Kidney capillary endothelial cell (primary cell): ENCODE data around the gene SDR39U1.
"Not testable (repeated sequence)": the region's sequence is repeated elsewhere in the genome, so short reads cannot be mapped to it uniquely, and the experiment has no call there.

Source experiments
- DNase-seq: peaks from one replicate; pipeline ENCODE4 v3.0.0-alpha.2; 2018; ENCODE audit warnings: low spot score

SDR39U1 gene, protein sequence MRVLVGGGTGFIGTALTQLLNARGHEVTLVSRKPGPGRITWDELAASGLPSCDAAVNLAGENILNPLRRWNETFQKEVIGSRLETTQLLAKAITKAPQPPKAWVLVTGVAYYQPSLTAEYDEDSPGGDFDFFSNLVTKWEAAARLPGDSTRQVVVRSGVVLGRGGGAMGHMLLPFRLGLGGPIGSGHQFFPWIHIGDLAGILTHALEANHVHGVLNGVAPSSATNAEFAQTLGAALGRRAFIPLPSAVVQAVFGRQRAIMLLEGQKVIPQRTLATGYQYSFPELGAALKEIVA

DNA sequence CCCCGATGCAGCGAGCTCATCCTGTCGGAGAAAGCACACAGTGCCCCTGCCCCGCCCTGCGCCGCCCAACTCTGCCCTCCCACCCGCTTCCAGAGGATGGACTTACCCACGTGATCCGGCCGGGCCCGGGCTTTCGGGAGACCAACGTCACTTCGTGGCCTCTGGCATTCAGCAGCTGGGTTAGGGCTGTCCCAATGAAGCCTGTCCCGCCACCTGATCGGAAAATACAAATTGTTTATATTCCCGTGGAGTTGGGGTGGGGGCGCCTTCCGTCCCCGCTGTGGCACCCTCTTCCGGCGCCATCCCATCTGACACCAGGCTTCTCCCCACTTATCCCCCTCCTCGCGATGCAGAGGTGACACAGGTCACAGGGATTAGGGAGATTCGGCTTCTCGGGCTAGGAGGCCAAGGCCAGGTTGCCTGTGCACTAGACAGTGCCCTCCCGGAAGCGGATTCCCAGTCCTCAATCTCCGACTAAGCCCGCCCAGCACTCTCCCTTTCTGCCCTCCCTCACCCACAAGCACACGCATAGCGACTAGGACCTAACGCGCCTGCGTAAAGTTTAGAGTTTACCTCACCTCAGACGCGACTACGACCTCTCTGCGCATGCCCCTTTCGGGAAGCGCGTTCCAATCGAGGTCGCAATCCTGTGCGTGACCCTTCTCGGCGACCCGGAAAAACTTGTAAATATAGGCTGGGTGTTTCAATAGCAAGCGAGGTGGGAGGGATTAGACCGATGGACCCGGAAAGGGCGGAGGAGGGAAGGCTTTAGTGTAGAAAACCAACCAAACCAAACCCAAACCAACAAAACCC is at the start of gene SDR39U1:
Gene SDR39U1 (minus strand): TSS at position 537 of the 813 bp plus-strand sequence. CDS start 7 bp downstream, at position 530.
- DNase-seq: peak; percentile 99

DNA sequence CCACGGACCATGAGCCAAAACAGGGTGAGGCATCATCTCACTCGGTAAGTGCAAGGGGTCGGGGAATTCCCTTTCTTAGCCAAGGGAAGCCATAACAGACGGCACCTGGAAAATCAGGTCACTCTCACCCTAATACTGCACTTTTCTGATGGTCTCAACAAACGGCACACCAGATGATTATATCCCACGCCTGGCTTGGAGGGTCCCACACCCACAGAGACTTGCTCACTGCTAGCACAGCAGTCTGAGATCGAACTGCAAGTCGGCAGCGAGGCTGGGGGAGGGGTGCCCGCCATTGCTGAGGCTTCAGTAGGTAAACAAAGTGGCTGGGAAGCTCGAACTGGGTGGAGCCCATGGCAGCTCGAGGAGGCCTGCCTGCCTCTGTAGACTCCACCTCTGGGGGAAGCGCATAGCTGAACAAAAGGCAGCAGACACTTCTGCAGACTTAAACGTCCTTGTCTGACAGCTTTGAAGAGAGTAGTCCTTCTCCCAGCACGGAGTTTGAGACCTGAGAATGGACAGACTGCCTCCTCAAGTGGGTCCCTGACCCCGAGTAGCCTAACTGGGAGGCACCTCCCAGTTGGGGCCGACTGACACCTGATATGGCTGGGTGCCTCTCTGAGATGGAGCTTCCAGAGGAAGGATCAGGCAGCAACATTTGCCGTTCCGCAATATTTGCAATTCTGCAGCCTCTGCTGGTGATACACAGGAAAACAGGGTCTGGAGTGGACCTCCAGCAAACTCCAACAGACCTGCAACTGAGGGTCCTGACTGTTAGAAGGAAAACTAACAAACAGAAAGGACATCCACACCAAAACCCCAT is 49.2 kb upstream of the SDR39U1 start:
- not testable (repeated sequence) for DNase-seq

DNA sequence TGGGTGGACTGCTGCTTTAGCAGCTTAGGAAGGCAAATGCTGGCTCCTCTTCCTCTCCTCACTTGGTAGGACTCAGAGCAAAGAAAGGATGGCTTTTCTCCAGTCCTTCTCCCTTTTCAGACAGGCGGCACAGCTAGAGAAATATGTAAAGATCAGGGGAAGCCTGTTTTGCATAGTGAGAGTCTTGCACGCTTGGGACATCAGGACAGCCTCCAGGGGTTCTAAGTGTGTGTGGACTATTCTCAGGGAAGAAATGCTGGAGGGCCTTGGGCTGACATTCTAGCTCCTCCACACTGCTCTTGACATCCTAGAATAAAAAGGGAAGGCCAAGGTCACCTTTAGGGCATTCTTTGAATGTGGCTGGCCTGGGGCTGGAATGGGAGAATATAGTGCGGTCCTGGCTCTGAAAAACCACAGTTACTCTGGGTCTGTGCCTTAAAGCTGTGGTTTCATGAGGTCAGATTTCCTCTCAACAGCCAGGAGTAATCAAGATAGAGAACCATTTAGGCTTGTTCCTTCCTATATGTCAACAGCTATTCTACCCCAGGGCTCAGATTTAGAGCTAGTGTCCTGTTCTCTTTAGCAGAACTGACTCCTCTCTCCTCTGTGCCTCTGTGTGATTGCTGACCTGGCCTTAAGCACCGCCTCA is 41.2 kb upstream of the SDR39U1 start:
- no peak for DNase-seq

DNA sequence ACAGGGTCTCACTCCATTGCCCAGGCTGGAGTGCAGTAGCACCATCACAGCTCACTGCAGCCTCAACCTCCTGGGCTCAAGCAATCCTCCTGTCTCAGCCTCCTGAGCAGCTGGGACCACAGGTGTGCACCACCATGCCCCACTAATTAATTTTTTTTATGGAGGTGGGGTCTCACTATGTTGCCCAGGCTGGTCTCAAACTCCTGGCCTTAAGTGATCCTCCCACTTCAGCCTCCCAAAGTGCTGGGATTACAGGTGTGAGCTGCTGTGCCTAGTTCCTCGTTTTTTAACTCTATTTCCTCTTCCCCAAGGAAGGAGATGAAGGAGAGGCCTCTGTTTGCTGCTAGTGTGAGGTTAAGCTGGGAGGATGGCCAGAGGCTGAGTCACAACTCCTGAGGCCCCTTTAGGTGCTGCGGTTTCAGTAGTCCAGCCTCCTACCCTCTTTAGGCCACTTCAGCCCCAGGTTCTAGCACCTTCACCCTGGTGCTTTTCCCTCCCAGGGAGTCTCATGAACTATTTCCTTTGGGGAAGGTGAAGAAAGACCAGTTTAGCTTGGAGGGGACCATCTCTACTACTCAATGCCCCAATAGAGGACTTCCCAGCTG is 40.2 kb upstream of the SDR39U1 start:
- DNase-seq: not testable (repeated sequence)

DNA sequence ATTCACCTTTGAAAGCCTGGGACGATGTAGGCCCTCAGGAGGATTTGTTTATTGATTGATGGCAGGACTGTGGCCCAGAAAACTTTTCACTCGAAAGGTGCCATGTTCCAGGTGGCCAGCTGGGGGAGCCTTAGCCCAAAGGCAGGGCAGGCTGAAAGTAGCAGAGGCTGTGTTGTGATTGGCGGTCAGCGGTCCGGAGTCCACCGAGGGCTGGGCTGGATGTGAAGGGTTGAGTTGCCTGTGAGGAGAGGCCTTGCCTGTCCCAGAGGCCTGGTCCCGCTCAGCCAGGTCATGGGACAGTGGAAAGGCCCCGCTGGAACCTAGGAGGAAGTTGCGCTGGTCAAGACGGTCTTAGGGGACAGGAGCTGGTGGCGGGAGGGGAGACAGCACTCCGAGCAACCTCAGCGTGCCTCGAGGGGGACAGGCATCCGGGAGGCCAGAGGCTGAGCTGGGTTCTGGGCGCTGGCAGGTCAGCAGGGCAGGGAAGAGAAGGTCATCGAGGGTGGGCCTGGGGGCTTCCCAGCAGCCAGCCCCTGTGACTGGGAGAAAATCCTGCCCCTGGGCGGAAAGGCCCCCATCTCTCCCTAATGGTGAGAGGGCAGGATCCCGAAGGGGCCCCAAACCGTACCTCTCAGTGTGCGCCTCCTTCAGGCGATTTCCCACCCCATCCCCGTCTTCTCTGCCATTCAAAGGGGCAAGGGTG is 39.2 kb upstream of the SDR39U1 start:
- DNase-seq: peak; percentile 28

DNA sequence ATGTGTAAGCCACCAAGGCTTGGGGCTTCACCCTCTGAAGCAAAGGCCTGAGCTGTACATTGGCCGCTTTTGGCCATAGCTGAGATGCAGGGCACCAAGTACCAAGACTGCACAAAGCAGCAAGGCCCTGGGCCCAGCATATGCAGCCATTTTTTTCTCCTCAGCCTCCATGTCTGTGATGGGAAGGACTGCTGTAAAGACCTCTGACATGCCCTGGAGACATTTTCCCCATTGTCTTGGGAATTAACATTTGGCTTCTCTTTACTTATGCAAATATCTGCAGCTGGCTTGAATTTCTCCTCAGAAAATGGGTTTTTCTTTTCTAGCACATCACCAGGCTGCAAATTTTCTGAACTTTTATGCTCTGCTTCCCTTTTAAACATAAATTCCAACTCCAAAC is 37.4 kb upstream of the SDR39U1 start:
- DNase-seq: not testable (repeated sequence)

DNA sequence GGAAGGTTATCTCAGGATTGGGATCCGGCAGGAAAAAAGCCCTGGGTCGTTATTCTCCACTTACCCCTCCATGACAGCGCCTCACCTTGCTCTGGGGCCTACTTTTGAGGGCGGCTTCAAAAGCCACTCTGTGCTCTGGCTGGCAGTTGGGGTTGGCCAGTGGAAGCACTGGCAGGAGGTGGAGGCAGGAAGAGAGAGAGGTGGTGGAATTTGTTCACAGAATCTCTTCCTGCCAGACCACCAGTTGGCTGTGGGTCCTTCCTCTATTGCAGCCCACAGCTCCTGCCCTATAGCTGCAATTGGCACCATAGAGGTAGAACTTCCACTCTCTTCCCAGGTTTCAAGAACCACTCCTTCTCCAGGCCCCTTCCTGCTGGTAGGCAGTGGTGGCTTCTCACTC is 32.7 kb upstream of the SDR39U1 start:
- DNase-seq: no peak

DNA sequence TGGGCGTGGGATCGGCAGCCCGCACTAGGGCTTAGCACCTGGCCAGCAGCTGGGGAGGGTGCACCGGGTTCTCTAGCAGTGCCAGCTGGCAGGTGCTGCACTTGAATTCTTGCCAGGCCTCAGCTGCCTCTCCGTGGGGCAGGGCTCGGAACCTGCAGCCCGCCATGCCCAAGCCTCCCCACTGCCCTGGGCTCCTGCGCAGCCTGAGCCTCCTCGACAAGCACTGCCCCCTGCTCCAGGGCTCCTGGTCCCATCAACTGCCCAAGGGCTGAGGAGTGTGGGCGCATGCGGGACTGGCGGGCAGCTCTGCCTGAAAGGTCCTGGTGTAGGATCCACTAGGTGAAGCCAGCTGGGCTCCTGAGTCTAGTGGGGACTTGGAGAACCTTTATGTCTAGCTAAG is 30.6 kb upstream of the SDR39U1 start:
- DNase-seq: no peak

DNA sequence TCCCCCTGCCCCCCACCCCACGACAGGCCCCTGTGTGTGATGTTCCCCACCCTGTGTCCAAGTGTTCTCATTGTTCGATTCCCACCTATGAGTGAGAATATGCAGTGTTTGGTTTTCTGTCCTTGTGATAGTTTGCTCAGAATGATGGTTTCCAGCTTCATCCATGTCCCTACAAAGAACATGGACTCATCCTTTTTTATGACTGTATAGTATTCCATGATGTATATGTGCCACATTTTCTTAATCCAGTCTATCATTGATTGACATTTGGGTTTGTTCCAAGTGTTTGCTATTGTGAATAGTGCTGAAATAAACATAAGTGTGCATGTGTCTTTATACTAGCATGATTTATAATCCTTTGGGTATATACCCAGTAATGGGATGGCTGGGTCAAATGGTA is 27.9 kb upstream of the SDR39U1 start:
- not testable (repeated sequence) for DNase-seq

DNA sequence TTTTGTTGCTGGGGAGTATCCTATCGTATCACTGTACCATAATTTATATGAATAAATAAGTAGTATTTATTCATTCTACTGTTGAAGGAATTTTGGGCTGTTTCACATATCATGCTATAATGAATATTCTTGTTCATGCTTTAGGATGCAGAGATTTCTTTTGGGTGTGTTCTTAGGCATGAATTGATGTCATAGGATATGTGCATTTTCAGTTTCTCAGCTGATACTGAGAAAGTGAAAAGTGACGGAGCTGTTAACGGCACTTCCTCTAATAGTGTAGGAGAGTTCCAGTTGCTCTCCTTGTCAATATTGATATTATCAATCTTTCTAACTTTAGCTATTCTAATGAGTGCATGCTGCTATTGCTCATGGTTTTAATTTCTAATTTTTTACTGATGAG is 23.2 kb upstream of the SDR39U1 start:
- DNase-seq: no peak

DNA sequence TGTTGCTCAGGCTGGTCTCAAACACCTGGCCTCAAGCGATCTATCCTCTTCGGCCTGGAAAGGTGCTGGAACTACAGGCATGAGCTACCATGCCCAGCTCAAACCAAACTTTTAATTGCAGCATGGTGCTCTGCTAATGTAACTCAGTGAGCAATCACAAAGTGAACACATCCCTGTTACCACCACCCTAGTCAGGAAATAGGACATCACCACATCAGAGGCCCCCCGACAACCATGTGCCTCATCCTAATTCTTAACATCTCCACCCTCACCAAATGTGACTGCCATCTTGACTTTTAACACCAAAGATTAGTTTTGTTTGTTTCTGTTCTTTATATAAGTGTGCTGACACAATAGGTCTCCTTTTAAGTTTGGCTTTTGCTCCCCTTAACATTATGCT is 22.8 kb upstream of the SDR39U1 start:
- no peak for DNase-seq

DNA sequence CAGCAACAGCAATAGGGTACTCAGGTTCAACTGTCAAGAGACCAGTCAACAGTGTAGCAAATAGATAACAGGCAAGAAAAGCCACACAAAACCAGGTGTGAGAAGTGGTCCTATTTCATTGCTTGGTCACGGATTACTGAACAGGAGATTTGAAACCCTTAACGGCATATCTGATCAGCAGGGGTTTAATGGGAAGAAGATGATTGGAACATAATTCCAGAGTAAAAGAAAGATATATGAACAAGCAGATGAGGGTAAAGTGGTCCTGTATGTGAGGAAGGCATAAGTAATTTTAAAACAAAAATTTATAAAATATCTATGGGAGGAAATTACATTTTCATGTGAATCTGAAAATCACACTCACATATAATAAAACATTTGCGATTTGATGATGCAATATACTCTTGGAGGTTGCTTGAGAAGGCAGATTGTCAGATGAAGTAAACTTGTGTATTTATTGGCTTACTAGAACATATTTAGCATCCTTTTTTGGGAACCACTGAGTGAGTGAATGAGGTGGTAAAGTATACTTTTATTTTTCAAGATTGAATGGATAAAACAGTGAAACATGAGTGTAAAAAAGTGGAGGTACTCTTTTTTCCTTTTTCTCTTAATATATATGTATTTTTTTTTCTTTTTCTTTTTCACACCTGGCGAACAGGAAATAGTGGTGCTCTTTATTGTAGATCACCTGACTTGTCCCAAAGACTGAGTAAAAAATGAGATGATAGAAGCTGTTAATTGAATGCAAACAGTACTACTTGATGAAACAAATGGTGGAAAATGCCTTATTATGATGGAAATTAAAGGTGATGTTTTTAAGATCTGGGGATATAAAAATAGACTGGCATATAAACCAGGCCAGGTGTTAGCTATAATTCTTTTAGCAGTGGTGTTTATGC is 21.6 kb upstream of the SDR39U1 start:
- no peak for DNase-seq

DNA sequence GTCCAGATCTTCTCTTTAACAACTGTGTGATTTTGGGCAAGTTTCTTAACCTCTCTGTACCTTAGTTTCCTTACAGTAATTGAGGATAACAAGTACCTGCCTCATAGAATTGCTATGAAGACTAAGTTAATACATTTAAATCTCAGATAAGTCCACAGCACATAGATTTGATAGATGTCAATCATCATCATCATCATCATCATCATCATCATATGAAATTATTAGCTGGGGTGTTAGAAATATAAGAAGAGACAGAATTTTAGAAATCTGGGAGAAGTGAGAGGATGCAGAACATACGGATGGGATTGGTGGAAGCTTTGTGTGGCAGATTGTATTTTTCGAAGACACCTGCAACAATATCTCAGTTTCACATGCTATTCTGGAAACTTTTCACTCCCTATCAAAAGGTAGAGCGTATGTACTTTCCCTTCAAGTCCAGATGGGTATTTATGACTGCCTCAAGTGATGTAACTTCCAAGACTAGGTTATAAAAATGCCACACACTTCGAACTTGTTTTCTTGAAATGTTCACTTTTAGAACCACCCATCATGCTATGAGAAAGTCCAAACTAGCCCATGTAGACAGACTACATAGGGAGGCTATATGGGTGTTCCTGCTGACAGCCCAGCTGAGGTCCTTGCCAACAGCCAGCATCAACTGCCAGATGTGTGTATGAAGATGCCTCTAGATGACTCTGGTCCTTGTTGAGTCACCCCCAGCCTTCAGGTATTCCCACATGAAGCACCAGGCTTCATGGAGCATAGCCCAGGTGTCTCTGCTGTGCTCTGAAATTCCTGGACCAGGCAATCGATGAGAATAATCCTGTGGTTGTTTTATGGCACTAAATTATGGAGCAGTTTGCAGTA is 20.7 kb upstream of the SDR39U1 start:
- no peak for DNase-seq

DNA sequence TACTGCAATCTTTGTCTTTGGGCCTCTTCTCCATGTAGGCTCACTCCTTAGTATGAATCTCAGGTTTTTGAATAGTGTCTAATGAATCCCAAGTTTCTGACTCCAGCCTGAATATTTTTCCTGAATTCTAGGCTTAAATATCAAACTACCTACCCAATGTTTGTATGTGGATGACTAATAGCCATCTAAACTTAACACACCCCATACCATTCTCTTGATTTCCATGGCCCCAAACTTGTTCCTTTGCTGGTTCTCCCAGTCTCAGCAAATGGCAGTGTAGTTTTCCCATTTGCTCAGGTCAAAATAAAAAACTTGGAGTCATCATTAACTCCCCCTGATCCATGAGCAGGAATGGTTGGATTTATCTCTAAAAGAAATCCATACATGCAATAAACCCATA is 18.8 kb upstream of the SDR39U1 start:
- DNase-seq: no peak

DNA sequence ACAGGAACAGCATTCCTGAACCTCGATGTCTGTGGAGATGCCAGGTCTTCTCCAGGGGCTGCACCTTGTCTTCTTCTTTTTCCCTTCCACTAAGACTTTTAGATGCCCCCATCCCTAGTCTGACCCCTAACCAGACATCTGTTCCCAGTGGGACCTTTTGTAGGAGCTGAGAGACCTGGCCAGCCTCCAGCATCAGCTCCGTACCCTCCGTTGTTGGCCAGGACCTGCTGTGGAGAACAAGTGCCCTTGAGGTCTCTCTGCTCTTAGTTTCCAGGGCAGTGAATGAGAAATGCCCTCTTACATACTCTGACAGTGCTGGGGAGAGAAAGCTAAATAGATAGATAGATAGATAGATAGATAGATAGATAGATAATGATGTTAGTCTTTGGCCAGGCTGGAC is 16.8 kb upstream of the SDR39U1 start:
- no peak for DNase-seq

DNA sequence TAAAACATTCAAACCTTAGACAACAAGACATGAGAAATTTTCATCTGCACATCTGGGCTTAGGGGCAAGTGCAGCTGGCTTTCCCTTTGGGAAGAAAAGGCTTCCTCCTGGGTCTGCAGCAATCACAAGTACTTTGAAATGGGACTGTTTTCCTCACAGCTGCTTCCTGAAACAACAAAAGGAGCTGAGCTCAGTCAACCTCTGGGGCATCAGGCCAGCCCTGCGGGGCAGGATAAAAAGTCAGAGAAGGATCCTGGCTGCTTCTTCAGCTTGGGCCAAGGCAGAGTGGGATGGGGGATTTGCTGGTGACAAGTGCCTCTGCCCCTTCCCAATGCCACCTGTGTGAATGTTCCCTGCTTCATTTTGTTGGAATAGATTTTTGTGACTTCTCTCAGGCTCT is 16.2 kb upstream of the SDR39U1 start:
- no peak for DNase-seq

DNA sequence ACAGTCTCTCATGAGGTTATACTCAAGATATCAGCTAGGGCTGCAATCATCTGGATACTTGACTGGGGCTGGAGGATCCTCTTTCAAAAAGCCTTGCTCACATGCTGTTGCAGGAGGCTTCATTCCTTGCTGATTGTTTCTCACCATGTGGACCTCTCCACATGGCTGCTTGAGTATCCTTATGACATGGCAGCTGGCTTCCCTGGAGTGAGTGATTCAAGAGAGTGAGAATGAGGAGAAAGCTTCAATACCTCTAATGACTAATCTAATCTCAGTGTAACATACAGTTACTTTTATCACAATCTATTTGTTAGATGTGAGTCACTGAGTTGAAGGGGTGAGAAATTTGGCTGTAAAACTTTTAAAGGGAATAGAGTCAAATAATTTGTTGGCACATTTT is 14.4 kb upstream of the SDR39U1 start:
- DNase-seq: no peak

DNA sequence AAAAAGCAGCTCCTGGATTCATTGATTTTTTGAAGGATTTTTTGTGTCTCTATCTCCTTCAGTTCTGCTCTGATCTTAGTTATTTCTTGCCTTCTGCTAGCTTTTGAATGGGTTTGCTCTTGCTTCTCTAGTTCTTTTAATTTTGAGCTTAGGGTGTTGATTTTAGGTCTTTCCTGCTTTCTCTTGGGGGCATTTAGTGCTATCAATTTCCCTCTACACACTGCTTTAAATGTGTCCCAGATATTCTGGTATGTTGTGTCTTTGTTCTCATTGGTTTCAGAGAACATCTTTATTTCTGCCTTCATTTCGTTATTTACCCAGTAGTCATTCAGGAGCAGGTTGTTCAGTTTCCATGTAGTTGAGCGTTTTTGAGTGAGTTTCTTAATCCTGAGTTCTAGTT is 8.3 kb upstream of the SDR39U1 start:
- DNase-seq: not testable (repeated sequence)

DNA sequence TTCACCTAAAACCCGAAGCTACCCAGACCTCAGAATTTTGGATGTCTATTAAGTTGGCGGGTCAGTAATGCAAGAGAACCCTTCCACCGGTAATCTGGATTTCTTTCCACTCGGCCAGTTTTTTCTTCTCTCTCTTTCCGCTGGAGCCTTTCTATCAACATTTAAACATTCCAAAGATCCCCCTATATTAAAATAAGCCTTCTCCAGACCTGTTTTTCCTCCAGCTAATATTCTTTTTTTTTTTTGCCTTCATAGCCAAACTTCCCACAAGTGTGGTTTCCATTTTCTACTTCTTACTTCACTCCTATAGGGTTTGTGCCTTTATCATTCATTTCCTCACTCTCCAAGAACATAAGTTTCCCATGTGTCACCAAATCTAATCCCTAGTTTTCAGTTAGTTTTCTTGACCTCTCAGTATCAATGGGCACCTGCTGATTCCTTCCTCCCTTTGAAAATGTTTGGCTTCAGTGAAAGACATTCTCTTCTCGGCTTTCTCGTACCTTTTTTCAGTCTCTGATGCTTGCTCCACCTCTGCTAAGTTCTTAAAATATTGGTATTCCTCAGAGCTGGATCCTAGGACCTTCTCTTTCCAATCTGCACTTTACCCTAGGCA is 583 bp upstream of the SDR39U1 start:
- no peak for DNase-seq
